Stimulated activated CD4-positive, alpha-beta T cell treated with anti-CD3 and anti-CD28 coated beads, Interleukin-2, amount 100 ng/mL, for 48 hours (primary cell): ENCODE data around the gene TTC7B.

Experiments
- DNase-seq, 2 donors: peaks; one replicate each; pipeline ENCODE4 v3.0.0-alpha.2; 2020

Gene TTC7B

DNA sequence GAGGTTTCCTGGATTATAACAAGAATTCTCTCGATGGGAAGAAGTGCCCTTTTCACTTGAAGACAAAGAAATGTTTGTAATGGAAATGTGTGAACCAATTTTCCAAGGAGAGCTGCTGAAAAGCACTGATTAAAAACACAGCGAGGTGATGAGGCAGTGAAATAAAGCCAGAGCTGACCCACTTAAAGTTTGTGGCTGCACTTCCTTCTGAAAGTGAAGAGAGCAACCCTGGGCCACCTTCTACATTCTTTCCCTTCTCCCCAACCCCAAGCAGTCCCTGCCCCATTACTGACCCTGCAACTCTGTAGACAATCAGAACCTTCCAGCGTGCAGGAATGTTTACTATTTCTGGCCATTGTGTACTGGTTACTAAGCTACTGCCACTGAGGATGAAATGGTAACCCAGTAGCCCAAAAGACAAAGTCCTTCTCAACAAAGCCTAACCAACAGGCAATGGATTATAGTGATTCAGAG, 173.9 kb downstream of the TTC7B start:
- DNase-seq, result no peak

- no peak for DNase-seq
Measured at GRCh38 chr14:90641615-90642243, 174.5 kb downstream of the TTC7B start.

DNA sequence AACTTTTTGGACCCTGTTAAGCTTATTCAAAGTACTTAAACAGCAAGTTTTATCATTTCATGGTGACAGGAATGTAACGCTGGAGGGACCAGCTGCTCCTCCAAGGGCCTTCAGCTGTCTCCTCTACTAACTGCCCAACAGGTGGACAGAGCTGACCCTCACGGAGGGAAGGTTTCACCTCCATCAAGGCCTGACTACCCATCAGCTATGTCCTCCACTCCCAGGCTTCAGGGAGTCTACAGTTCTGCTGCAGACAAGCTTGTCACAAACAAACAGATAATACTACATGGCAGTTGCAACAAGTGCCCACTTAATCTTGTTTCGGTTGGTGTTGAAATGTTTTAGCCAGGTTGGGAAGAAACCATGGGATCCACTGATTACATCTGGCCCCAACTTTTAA, 175.1 kb downstream of the TTC7B start:
- no peak for DNase-seq

DNA sequence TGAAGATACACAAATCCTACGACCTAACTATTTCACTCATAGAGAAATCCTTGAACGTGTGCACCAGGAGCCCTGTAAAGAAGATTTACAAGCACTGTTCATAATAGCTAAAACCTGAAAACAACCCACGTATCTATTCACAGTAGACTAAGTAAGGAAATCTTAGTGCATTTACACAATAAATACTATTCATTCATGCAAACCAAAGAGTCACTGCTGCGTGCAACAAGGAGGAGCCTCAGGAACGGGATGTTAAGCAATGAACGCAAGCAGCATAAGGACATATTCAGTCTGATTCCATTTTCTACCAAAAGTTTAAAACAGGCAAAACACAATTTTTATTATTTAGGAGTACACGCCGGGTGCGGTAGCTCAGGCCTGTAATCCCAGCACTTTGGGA, 176.6 kb downstream of the TTC7B start:
- DNase-seq, result no peak

GRCh38 chr14:90632871-90633270, 183.4 kb downstream of the TTC7B start:
- DNase-seq, result no peak

DNA sequence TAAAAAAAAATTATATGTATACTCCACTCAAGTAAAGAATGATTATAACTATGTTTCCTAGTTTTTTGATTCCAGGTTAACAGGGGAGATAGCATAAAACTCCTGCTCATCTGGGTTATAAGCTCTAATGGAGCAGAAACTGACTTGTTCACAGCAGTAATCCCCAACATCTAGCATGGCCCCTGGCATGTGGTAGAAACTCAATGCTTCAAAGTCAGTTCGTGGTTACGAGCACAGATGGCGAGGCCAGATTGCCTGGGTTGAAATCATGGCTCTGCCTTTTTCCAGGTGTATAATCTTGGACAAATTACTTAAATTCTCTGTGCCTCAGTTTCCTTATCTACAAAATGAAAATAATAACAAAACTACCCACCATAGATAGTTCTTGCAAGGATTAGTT, 183.8 kb downstream of the TTC7B start:
- no peak for DNase-seq

- no peak for DNase-seq
Measured at GRCh38 chr14:90630171-90630806, 185.9 kb downstream of the TTC7B start.

DNA sequence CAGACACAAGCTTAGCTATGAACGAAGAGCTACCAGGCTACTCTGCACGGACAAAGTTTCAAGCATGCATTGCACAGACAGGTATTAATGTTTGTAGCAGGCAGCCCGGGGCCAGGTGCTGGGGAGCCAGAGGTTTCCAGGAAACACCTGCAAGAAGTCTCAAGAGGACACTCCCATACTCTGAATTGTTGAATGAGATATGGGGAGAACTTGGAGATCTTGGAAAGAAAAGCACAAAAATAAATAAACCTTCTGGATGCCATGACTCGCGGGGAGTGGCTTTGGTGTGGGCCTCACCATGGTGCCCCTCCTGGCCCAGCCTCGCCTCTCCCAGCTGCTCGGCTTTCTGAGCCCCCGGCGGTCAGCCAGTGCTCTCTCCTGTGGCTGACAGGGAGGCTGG, 186.8 kb downstream of the TTC7B start:
- no peak for DNase-seq

DNA sequence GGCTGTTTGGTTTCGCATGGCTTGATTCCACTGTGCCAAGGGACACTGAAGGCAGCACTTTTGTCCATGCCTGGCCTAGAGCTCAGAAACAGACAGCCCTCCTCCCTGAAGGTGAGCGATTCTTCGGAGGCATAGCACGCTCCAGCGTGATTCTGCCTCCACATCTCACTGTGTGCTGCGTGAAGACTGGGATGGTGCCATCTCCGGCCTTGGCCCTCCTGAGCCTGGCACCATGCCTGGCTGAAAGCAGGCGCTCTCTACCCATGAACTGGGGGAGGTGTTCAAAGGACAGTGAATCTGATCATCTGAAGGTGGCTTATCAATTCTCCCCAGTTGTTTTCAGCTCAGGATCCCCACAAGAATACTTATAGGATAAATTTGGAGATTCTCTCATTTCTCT, 187.4 kb downstream of the TTC7B start:
- no peak for DNase-seq

GRCh38 chr14:90627478-90627877, 188.8 kb downstream of the TTC7B start:
- DNase-seq, result no peak

GRCh38 chr14:90626550-90626949, 189.7 kb downstream of the TTC7B start:
- no peak for DNase-seq

- no peak for DNase-seq
Measured at GRCh38 chr14:90625445-90625844, 190.8 kb downstream of the TTC7B start.

DNA sequence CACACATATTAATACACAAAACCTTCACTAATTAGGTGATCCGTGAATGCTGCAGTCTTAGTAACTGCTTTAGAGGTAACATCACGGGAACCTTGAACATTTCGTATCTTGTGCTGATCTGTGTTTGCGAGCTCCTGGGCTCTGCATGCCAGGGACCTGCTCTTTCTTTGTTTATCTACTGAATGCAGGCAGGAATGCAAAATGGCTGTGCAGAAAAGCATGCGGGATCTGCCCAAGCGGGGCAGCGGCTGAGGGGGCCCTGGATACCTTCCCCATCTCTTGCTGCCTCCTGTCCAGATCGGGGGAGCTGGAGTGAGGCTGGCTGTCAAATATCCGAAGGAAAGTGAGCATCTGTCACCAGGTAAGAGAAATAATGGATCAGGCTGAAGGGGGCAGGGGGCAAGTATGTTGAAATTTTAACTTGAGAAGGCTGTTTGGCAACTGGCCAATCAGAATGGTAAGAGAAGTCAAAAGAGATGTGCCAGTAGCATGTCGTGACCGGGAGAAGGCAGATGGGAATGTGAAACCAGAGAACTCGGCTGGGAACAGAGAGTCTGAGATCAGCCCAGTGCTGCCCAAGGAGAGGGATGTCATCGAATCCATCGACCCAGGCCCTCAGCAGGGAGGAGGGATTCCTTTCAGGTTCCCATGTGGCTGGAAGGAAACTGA, 191.4 kb downstream of the TTC7B start:
- no peak for DNase-seq

- DNase-seq, result no peak
Measured at GRCh38 chr14:90624227-90624626, 192.0 kb downstream of the TTC7B start.

DNA sequence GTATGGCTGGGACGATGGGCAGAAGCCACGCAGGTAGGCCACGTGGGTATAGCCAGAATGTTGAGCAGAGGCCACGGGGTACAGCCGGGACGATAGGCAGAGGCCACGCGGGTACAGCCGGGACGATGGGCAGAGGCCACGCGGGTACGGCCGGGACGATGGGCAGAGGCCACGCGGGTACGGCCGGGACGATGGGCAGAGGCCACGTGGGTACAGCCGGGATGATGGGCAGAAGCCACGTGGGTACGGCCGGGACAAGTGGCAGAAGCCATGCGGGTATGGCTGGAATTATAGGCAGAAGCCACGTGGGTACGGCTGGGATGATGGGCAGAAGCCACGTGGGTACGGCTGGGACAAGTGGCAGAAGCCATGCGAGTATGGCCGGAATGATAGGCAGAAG, 195.0 kb downstream of the TTC7B start:
- no peak for DNase-seq

GRCh38 chr14:90620568-90621077, 195.6 kb downstream of the TTC7B start:
- no peak for DNase-seq

GRCh38 chr14:90619911-90620310, 196.3 kb downstream of the TTC7B start:
- DNase-seq, result no peak

DNA sequence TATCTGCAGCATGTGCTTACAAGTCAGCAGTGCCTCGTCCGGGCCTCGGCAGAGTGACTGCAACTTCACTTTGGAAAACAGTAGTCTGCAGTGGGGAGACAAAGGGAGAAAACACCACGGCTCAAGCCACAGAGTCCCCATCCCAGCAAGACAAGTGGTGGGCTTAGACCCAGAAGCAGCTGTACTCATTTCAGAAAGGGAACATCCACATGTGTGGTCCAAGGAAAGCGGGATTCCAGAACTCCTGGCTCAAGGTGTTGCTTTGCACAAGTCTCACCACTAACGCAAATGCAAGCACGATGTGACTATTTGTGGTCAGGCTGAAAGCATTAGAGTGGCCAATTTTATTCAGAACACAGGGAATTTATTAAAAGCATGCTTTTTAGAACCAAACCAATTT, 198.3 kb downstream of the TTC7B start:
- DNase-seq, result no peak

- DNase-seq, result no peak
Measured at GRCh38 chr14:90616881-90617280, 199.3 kb downstream of the TTC7B start.

DNA sequence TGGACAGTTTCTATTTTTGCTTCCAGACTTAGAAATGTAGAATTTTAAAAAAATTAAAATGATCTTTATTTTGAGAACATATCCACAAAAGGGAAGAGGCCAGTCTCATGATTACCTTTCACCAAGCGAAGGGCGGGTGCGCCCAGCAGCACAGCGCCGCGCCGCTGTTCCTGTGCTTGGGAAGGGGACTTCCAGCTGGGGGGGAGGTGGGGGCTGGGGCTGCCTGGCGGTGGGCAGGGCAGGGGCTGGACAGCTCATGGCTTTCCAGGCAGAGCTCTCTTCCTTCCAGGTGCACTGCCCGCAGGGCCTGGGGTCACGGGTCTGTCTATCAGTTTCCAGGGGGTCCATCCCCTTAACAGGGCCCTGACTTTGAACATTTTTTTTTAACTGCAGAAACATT, 199.9 kb downstream of the TTC7B start:
- no peak for DNase-seq

- no peak for DNase-seq
Measured at GRCh38 chr14:90615517-90616060, 200.6 kb downstream of the TTC7B start.

DNA sequence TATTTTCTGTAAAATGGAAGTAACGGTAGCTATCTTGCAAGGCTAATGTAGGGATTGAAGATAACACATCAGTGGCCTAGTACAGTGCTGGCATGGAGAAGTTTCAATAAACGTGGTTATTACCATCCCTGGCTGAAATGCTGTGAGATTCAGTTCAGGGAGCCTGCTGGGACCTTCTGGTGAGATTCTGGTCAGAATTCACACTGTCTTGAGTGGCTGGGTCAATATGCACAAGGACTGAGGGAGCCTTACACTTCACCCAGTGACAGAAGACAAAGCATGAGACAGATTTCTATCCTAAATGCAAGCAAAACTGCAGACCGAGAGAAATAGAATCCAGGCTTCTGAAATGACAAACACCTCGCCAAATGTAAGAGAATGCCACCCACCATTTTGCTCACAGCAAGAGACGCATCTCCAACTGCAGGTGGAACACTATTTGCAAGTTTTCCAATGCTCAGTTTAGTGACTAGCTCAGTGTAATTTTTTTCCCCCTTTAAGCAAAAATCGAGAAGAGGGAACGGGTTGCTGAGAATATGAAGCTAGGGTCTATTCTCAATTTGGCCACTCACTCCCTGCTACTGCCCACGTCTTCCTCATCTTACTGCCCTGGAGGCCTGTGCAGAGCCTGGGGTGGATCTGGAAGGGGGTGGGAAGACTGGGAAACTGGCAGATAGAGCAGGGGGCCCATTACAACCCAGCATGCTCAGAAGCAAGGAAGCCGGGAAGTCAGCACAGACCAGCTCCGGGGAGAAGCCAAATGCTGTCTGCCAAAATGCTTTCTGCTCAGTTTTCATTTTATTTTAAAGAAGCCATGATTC, 201.3 kb downstream of the TTC7B start:
- DNase-seq, result no peak

GRCh38 chr14:90613997-90614396, 202.2 kb downstream of the TTC7B start:
- DNase-seq, result no peak
